GM12801 (cell line): ENCODE data around the gene SUPT6H.

Experiments
- CTCF ChIP-seq: IDR thresholded peaks from one replicate; pipeline ENCODE4 v1.5.1; 2011; ENCODE audit warnings: control low read depth; ENCODE audit not compliant: insufficient read length; ENCODE audit errors: extremely low read depth

Gene SUPT6H

GRCh38 chr17:28718333-28719020, 56.5 kb downstream of the SUPT6H start:
- TF ChIP-seq CTCF = no peak

- no peak for TF ChIP-seq CTCF
Measured at GRCh38 chr17:28719021-28719433, 57.0 kb downstream of the SUPT6H start.

GRCh38 chr17:28720247-28720996, 58.4 kb downstream of the SUPT6H start:
- no peak for TF ChIP-seq CTCF

- TF ChIP-seq CTCF = no peak
Measured at GRCh38 chr17:28722417-28723158, 60.6 kb downstream of the SUPT6H start.

- TF ChIP-seq CTCF = no peak
Measured at GRCh38 chr17:28723159-28723835, 61.3 kb downstream of the SUPT6H start.

- TF ChIP-seq CTCF = no peak
Measured at GRCh38 chr17:28724500-28725165, 62.6 kb downstream of the SUPT6H start.
